Astrocyte of the hippocampus (primary cell): ENCODE data around the gene STYXL2.
A peak's percentile ranks its signal among the peaks of the same experiment; 100 is the strongest.

ENCODE experiments used
- DNase-seq: peaks from one replicate; pipeline ENCODE4 v3.0.0; 2011; ENCODE audit warnings: low read depth, low spot score

STYXL2 gene

DNA sequence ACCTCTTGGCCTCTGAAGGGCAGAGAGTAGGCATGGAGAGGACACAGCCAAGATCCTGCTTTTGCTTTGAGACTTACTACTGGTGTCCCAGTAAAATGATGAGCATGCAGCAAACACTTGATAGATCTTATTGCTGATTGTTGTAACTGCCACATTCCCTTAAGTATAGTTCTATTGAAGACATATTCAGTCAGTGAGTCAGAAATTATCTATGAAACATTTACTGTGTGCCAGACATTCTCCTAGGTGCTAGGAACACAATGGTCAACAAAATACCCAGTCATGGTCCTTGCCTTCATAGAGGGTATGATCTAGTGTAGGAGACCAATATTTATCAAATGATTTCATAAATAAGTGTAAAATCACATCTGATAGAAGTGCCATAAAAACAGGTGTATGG is 13.6 kb downstream of the STYXL2 start:
- peak; percentile 24 for DNase-seq

DNA sequence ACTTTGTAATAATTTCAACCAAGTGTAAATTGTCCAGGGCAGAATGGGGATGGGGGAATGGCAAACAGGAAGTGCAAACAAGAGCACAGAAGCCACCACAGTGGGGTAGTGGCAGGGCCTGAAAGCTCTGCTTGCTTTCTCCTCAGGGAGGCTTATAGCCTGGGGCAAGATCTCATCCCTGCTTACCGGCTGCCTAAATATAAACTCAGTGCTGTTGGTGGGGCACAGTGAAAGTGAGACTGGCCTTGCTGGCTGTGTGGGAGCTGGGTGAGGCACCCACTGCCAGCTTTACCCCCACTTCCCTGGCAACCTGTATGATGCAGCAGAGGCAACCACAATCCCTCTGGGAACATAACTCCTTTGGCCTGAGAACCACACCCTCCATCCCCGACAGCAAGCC is 15.2 kb downstream of the STYXL2 start:
- DNase-seq: no peak

DNA sequence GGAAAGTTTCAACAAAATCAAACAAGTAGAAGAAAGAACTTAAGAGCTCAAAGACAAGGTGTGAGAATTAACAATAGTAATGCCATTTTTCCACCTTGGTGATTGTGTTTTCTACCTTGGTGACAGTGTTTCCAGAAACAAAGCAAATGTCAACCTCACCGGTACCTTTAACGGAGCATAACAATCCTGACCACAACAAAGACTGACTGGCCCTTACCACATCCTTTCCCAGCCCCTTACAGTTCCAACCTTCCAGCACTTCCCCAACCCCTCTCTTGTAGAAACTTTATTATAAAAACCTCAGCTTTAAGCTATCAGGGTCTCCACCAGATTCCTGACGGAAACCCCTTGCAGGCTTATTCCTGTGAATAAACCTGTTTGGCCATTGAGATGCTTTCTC is 16.7 kb downstream of the STYXL2 start:
- no peak for DNase-seq

DNA sequence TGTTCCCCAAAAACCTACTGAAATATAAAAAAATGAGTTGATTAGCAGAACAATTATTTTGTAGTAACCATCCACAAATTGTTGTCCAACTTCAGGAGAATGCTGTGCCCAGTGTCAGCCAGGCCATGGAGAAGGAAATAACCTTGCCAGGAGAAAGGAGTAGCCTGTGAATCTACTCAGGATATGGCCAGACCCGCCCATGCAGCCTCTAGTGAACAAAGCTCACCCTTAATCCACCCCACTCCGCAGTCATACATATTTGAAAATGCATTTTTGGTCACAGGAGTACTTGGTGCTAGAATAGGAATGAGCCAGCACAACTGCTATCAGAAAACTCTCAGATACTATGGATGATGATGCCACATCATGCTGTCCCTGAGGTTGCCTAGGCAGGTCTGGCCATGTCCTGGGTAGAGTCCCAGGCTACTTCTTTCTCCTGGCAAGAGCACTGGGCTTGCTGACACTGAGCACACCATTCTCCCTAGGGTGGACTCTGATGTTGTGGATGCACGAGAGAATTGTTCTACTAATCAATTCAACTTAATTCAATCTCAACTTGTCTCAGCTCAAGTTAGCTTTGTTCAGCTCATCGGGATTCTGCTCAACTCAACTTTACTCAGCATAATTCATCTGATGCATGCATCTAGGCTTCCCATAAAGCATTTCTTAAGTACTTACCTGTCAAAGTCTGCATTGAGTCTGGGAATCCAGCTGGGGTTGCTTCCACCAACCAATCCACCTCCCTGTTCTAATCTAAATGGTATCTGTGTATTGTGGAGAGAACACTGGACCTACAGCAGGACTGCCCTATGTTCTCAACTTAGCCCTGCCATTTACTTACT is 18.2 kb downstream of the STYXL2 start:
- DNase-seq: no peak

DNA sequence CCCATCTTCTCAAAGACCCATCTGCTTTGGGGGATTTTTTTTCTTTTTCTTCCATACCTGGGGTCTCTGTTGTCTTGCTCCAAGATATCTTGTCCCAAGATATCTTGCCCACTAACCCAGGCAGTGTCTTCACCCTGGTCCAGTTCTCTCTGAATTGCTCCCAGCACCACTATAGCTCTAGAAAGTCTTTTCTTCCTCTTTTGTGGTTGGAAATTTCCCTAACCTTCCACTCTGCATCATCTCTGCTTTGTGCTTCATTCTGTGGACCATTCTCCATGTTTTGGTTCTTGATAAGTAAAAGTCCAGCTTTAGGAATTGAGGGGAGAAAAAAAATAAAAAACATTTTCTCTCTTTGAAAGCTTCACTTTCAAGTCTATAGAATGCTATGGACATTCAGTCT is 20.9 kb downstream of the STYXL2 start:
- DNase-seq: no peak

DNA sequence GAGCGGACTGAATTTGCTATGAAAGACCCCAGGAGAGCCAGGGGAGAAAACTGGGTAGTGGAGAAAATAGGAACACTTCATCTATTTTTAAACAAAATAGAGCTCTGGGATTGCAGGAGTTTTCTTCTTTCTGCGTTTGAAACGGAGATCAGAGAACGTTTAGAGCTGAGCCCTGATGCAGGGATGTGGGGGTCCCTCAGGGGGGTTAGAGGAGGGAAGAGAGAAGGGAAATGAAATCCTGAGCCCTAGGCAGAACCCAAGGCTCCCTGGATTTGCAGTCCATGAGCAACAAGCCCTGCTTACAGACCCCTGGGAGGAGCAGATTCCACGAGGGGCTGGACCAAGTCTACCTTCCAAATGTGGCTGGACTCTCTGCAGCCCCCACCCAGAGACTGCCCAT is 21.8 kb downstream of the STYXL2 start:
- DNase-seq: no peak

DNA sequence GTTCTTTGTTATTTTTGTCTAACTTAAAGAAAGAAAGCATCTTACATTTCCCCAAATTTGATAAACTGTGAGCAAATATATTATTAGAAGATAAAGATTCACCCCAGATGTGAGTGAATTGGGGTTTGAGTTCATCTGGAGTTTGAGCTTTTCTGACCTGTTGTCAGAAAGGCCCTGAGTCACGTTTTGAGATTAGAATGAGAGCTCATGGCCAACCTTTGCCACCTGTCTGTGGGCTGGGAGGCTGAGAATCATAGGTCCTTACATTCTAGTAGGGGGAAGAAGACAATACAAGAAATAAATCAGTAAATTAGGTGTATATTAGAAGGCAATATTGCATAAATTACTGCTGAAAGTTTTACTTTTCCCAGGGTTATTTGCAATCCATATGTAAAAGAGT is 22.3 kb downstream of the STYXL2 start:
- no peak for DNase-seq

DNA sequence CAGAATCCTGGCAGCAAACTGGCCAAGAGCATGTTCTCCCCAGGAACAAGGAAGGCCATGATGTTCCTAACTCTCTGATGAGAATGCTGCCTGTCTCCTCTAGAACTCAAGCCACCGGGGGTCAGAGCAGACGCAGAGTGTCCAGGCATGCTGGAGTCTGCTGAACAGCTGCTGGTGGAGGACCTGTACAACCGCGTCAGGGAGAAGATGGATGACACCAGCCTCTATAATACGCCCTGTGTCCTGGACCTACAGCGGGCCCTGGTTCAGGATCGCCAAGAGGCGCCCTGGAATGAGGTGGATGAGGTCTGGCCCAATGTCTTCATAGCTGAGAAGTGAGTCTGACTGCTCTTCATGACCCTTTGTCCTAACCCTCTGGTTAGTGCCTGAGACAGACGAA is 23.4 kb downstream of the STYXL2 start:
- DNase-seq: no peak

DNA sequence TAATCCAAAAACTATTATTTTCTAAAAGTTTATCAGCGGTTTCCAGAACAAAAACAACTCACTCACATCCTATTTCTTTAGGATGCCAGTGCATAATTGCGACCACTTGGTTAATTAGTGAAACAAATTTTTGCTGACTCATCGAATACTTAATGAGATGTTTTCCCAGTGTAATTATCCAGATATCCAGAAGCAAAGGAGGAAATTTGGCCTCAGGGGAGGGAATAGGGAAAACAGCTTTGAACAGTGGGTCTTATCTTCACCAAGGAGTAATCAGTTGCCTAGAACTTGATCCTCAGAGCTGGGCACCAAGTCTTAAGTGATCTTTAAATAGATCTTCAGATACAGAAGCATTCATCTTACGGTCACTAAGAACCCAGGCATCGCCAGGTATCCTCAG is 24.3 kb downstream of the STYXL2 start:
- no peak for DNase-seq

DNA sequence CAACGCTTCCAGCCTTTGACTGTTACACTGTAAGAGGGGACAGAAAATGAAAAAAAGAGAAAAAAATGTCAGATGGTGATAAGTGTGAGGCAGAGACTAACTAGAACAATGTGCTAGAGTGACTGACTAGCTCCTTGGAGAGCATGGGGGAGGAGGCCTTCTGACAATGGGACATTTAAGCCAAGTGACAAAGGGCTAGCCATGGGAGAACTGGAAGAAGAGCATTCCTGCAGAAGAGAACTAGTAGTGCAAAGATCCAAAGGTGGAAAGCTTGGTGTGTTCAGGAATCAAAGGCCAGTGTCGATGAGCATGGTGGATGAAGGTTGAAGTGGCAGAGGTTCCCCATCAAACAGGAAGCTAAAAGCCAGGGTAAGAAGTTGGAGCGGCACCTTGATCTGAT is 25.8 kb downstream of the STYXL2 start:
- DNase-seq: no peak

DNA sequence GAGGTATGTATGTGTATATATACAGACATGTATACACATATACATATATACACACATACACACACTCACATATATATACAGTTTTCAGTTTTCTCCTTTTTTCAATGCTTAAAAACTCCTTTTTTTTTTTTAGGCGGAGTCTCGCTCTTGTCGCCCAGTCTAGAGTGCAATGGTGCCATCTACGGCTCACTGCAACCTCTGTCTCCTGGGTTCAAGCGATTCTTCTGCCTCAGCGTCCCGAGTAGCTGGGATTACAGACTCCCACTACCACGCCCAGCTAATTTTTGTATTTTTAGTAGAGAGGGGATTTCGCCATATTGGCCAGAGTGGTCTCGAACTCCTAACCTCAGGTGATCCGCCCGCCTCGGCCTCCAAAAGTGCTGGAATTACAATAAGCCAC is 27.0 kb downstream of the STYXL2 start:
- no peak for DNase-seq

DNA sequence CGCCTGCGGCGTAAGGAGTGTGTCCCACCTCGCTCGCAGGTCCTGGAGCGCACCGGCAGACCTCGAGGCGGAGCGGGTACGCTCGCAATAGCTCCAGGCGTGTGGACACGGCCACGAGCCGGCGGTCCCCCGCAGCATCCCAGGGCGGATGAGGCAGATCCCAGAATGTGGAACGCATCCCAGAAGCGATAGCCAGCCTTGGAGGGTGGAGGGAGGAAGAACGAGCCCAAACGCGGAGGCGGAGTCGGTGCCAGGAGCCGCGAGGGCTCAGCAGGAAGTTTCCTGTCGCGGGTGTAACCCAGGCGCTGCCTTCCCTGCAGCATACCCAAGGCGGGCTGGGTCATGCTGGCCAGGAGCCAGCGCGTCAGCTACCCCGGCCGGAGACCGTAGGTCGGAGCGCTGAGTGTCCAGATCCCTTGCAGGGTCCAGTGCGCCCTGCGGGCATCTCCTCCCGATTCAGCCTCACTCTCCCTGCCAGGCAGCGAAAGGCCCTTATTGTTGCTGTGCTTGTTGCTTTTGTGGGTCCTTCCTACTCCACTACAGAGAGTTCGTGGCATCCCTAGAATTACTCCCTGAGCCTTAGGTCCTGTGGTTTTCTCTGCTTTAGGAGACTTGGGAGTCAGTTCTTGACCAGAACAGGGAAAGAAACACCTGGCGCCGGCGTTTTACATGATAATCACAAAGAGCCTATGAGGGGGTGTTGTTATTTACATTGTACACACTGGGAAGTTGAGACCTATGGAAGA is 27.7 kb downstream of the STYXL2 start:
- DNase-seq: peak; percentile 73

DNA sequence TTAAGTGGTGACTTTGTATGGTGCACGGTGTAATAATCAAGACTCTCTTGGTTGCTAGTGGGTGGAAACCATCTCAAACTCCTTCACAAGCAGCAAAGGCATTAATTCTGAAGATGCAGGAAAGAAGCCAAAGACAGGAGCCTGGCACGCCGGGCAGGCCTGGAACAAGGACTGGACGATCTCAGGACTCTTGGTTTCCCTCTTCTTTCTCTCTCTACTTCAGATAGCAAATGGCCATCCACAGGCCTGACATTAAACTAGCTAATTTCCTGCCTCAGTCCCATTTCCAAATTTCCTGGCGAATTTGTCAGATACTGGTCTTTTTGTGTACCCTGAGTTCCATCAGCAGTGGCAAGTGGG is 28.2 kb downstream of the STYXL2 start:
- no peak for DNase-seq

DNA sequence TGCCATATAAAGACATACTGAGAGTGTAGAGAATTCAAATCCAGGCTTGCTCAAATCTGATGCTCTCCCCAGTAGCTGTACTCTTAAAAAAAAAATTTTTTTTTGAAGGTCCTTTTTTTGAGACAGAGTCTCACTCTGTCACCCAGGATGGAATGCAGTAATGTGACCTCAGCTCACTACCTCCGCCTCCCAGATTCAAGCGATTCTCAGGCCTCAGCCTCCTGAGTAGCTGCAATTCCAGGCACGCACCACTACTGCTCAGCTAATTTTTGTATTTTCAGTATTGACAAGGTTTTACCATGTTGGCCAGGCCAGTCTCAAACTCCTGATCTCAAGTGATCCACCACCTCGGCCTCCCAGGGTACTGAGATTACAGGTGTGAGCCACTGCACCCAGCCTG is 28.7 kb downstream of the STYXL2 start:
- no peak for DNase-seq

DNA sequence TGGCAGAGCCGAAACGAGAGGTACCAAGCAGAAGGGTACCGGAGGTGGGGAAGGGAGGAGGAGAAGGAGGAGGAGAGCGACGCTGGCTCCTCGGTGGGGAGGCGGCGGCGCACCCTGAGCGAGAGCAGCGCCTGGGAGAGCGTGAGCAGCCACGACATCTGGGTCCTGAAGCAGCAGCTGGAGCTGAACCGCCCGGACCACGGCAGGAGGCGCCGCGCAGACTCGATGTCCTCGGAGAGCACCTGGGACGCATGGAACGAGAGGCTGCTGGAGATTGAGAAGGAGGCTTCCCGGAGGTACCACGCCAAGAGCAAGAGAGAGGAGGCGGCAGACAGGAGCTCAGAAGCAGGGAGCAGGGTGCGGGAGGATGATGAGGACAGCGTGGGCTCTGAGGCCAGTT is 32.4 kb downstream of the STYXL2 start:
- DNase-seq: no peak

DNA sequence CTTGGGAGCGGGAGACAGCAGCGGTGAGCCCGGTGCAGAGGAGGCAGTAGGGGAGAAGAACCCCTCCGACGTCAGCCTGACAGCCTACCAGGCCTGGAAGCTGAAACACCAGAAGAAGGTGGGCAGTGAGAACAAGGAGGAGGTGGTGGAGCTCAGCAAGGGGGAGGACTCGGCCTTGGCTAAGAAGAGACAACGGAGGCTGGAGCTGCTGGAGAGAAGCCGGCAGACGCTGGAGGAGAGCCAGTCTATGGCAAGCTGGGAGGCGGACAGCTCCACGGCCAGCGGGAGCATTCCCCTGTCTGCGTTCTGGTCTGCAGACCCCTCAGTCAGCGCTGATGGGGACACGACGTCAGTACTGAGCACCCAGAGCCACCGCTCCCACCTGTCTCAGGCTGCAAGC is 32.9 kb downstream of the STYXL2 start:
- no peak for DNase-seq

DNA sequence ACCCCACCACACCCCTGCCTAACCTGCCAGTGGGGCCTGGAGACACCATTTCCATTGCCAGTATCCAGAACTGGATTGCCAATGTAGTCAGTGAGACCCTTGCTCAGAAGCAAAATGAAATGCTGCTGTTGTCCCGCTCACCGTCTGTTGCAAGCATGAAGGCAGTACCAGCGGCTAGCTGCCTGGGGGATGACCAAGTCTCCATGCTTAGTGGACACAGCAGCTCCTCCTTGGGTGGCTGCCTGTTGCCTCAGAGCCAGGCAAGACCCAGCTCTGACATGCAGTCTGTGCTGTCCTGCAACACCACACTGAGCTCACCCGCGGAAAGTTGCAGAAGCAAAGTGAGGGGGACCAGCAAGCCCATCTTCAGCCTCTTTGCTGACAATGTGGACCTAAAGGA is 33.4 kb downstream of the STYXL2 start:
- DNase-seq: no peak

DNA sequence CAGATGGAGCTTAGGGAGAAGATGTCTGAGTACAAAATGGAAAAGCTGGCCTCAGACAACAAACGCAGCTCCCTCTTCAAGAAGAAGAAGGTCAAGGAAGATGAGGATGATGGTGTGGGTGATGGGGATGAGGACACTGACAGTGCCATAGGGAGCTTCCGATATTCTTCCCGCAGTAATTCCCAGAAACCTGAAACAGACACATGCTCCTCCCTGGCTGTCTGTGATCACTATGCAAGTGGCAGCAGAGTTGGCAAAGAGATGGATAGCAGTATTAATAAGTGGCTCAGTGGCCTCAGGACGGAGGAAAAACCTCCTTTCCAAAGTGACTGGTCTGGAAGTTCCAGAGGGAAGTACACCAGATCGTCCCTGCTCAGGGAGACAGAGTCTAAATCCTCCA is 33.8 kb downstream of the STYXL2 start:
- DNase-seq: no peak

DNA sequence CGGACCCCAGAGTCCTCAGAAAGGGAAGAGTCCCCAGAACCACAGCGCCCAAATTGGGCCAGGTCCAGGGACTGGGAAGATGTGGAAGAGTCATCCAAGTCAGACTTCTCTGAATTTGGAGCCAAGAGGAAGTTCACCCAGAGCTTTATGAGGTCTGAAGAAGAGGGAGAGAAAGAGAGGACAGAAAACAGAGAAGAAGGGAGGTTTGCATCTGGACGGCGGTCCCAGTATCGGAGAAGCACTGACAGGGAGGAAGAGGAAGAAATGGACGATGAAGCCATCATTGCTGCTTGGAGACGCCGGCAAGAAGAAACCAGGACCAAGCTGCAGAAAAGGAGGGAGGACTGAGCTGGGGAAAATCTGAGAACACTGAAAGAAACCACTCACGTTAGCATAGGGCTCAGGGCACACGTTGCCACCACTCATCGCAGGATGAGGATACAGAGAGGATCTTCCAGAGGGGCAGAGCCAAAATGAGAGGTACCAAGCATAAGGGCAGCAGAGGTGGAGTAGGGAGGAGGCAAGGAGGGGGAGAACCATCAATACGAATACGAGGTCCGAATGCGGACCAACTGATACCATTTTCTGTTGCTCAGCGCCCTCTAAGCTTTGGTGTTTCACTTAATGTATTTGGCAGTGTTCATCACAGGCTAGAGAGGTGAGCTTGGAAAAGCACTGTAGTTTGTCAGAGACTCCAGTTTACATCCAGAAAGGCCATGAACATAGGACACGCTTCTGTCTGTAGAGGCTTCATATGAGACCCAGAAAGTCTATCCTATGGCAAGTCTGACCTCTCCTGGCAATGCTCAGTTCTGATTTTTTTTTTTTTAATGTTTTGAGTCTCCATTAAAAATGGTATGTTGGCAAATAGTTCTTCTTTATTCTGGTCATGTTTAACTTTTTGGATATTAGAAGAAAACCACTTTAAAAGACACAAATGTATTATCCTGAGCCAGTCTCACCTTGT is 34.7 kb downstream of the STYXL2 start:
- no peak for DNase-seq

DNA sequence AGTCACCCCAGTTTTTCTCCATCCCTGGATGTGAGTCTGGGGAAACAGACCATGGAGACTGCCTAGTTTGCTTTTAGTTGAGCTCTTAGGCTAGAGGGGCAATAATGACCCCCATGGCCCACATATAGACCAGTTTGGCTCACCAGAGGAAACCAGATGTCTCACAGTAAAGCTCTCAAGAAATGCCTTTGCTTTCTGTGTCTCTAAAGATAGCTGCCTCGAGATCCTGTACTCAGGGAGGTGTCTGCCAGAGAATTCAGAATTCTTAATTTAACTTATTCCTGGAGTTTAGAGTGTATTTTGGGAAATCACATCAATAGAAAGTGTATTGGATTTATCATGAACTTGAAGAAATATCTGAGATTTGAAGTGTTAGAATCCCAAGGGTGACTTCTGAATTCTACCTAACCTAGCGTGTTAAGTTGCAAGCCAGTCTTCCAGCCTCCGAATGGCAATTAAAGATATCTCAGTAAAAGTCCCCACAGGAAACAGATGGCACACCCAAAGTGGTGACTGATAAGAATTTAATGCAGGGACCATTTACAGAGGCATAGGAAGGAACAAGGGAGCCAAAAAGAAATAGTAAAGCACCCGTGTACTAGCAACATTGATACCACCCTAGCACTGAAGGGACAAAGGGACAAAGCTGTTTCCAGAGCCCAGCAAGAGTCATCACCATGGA is 37.1 kb downstream of the STYXL2 start:
- DNase-seq: no peak

DNA sequence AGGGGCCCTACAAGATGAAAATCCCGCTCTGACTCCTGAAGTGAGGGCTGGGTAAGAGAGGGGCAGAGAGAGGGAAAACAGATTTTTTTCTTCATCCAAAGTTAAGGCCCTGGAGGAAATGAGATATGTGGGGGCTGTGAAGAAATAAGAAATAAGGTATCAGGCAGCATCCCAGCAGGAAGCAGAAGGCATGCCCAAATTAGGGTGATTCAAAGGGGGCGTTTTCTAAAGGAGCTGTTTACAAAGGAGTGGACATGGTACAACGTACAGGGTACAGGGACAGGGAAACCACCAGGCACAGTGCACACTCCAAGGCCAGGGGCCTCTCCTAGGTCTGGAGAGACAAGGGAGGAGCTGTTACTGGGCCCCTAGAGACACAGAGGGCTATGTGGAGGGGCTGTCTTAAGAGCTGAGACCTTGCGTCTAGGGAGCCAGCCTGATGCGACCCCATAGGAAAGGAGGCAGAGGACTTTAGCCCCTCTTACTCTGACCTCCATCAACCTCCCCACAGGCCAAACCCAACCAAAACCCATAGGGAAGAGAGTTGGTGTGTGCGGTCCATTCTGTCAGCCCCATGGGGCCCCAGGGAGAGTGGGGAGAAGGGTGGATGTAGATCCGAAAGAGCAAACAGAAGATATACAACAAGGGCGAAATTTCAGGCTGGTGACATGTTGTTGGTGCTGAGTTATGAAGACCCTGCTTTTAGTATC is 38.6 kb downstream of the STYXL2 start:
- no peak for DNase-seq
